H9 (cell line): ENCODE measurements around the gene LYRM7. TPM values are rescaled to one million over a fixed set of nuclear protein-coding genes. Genes with fewer than 3 reads are reported as not detected.

Experiments used
- DNase-seq: peaks from one replicate; pipeline ENCODE4 v3.0.0-alpha.2; 2017
- H2AFZ ChIP-seq: one replicate; pipeline ENCODE4 v1.6.1; 2013; ENCODE audit warnings: mild to moderate bottlenecking, low read length, control low read depth, moderate library complexity
- H2AK5ac ChIP-seq: 2 replicates; pipeline ENCODE4 v1.6.1; 2013; ENCODE audit warnings: low read length, control low read depth, mixed read lengths; ENCODE audit not compliant: insufficient read length
- H2BK120ac ChIP-seq: one replicate; pipeline ENCODE4 v1.6.1; 2013; ENCODE audit warnings: low read depth, mild to moderate bottlenecking, low read length, control low read depth, inconsistent platforms; ENCODE audit not compliant: poor library complexity, severe bottlenecking
- H2BK12ac ChIP-seq: 2 replicates; pipeline ENCODE4 v1.6.1; 2013; ENCODE audit warnings: low read length, control low read depth, mixed read lengths, low read depth; ENCODE audit not compliant: insufficient read length
- H2BK15ac ChIP-seq: 2 replicates; pipeline ENCODE4 v1.6.1; 2013; ENCODE audit warnings: low read depth, low read length, control low read depth
- H2BK20ac ChIP-seq: one replicate; pipeline ENCODE4 v1.6.1; 2013; ENCODE audit warnings: low read depth, mild to moderate bottlenecking, low read length, control low read depth, inconsistent platforms; ENCODE audit not compliant: poor library complexity, severe bottlenecking
- H2BK5ac ChIP-seq: 2 replicates; pipeline ENCODE4 v1.6.1; 2013; ENCODE audit warnings: low read length, control low read depth, mixed read lengths; ENCODE audit not compliant: insufficient read length
- H3K14ac ChIP-seq: 2 replicates; pipeline ENCODE4 v1.6.1; 2013; ENCODE audit warnings: low read length, control low read depth; ENCODE audit not compliant: insufficient read depth
- H3K18ac ChIP-seq: 2 replicates; pipeline ENCODE4 v1.6.1; 2013; ENCODE audit warnings: low read depth, mild to moderate bottlenecking, mixed read lengths, low read length, control low read depth; ENCODE audit not compliant: insufficient read length
- H3K23ac ChIP-seq: 2 replicates; pipeline ENCODE4 v1.6.1; 2013; ENCODE audit warnings: low read length, control low read depth, mixed read lengths, low read depth; ENCODE audit not compliant: insufficient read length
- H3K23me2 ChIP-seq: 2 replicates; pipeline ENCODE4 v1.6.1; 2013; ENCODE audit warnings: low read depth, mild to moderate bottlenecking, mixed read lengths, low read length, control low read depth; ENCODE audit not compliant: insufficient read length, poor library complexity, severe bottlenecking
- H3K27ac ChIP-seq: 2 replicates; pipeline ENCODE4 v1.5.1; 2013; ENCODE audit warnings: low read length, control low read depth, mixed read lengths, low read depth; ENCODE audit not compliant: insufficient read length
- H3K27me3 ChIP-seq: 2 replicates; pipeline ENCODE4 v1.6.1; 2013; ENCODE audit warnings: low read length, control low read depth, inconsistent platforms; ENCODE audit not compliant: insufficient read depth
- H3K4ac ChIP-seq: 2 replicates; pipeline ENCODE4 v1.6.1; 2013; ENCODE audit warnings: low read depth, mild to moderate bottlenecking, control low read depth, inconsistent platforms, low read length, moderate library complexity
- H3K4me1 ChIP-seq: 2 replicates; pipeline ENCODE4 v1.6.1; 2013; ENCODE audit warnings: low read length, control low read depth, inconsistent platforms; ENCODE audit not compliant: insufficient read depth
- H3K4me2 ChIP-seq: 2 replicates; pipeline ENCODE4 v1.6.1; 2013; ENCODE audit warnings: low read length, control low read depth, mixed read lengths; ENCODE audit not compliant: insufficient read length, insufficient read depth
- H3K56ac ChIP-seq: 2 replicates; pipeline ENCODE4 v1.6.1; 2013; ENCODE audit warnings: low read depth, mild to moderate bottlenecking, mixed read lengths, low read length, control low read depth; ENCODE audit not compliant: insufficient read length
- H3K79me1 ChIP-seq: 2 replicates; pipeline ENCODE4 v1.6.1; 2013; ENCODE audit warnings: low read depth, mild to moderate bottlenecking, moderate library complexity, low read length, control low read depth, inconsistent platforms; ENCODE audit not compliant: insufficient read depth, poor library complexity, severe bottlenecking
- H3K79me2 ChIP-seq: 2 replicates; pipeline ENCODE4 v1.6.1; 2013; ENCODE audit warnings: low read length, control low read depth, inconsistent platforms; ENCODE audit not compliant: insufficient read depth
- H3K9ac ChIP-seq: 2 replicates; pipeline ENCODE4 v1.6.1; 2013; ENCODE audit warnings: low read length, control low read depth, mixed read lengths; ENCODE audit not compliant: insufficient read length; ENCODE audit errors: extremely low read depth
- H3K9me3 ChIP-seq: one replicate; pipeline ENCODE4 v1.6.1; 2013; ENCODE audit warnings: low read depth, low read length, inconsistent platforms; ENCODE audit not compliant: control insufficient read depth
- H3T11ph ChIP-seq: one replicate; pipeline ENCODE4 v1.6.1; 2013; ENCODE audit warnings: mild to moderate bottlenecking, low read length, control low read depth, inconsistent platforms
- H4K20me1 ChIP-seq: one replicate; pipeline ENCODE4 v1.6.1; 2013; ENCODE audit not compliant: control insufficient read depth, insufficient read length, insufficient read depth
- H4K5ac ChIP-seq: 2 replicates; pipeline ENCODE4 v1.6.1; 2013; ENCODE audit warnings: low read depth, mild to moderate bottlenecking, mixed read lengths, low read length, control low read depth; ENCODE audit not compliant: insufficient read length
- H4K8ac ChIP-seq: replicated peaks from 2 replicates; pipeline ENCODE4 v1.6.1; 2013; ENCODE audit warnings: low read length, control low read depth, mixed read lengths, low read depth; ENCODE audit not compliant: insufficient read length
- H4K91ac ChIP-seq: 2 replicates; pipeline ENCODE4 v1.6.1; 2013; ENCODE audit warnings: low read depth, mild to moderate bottlenecking, moderate library complexity, mixed read lengths, low read length, control low read depth; ENCODE audit not compliant: insufficient read length
- H3K27ac Mint-ChIP-seq, 3 experiments: 2 replicates in 2 of 3; 3 replicates in 1 of 3; pipeline ENCODE4 v1.8.0; 2020 to 2021; ENCODE audit warnings: mixed read lengths in 3 of 3, mild to moderate bottlenecking in 1 of 3, moderate library complexity in 1 of 3
- H3K27me3 Mint-ChIP-seq: 2 replicates; pipeline ENCODE4 v1.8.0; 2021; ENCODE audit warnings: low read depth, mild to moderate bottlenecking, moderate library complexity, mixed read lengths
- H3K36me3 Mint-ChIP-seq, 3 experiments: 2 replicates in 2 of 3; 3 replicates in 1 of 3; pipeline ENCODE4 v1.8.0; 2020 to 2021; ENCODE audit warnings: low read depth in 3 of 3, mixed read lengths in 3 of 3; ENCODE audit not compliant: insufficient read depth in 1 of 3
- H3K4me1 Mint-ChIP-seq, 2 experiments: 2 replicates each; pipeline ENCODE4 v1.8.0; 2020; ENCODE audit warnings: mixed read lengths in 2 of 2
- H3K4me3 Mint-ChIP-seq, 2 experiments: 2 replicates in 1 of 2; 3 replicates in 1 of 2; pipeline ENCODE4 v1.8.0; 2020 to 2021; ENCODE audit warnings: mild to moderate bottlenecking in 2 of 2, mixed read lengths in 2 of 2, moderate library complexity in 1 of 2
- H3K9me3 Mint-ChIP-seq, 2 experiments: 2 replicates in 1 of 2; 3 replicates in 1 of 2; pipeline ENCODE4 v1.8.0; 2020; ENCODE audit warnings: mild to moderate bottlenecking in 2 of 2, mixed read lengths in 2 of 2, moderate library complexity in 1 of 2
- WGBS: extraction: QIAGEN DNeasy Blood & Tissue Kit; methylation state at CpG from one replicate; pipeline ENCODE4 v1.1.7; 2013; ENCODE audit warnings: missing lambda C conversion rate, low lambda C conversion rate, mixed read lengths; ENCODE audit not compliant: insufficient read length; ENCODE audit errors: extremely low coverage; 5-methylcytosine and 5-hydroxymethylcytosine counted together
- total RNA-seq: library from RNA; stranded (reverse); gene quantifications from 2 replicates; pipeline ENCODE4 v1.2.1, GENCODE V29; 2021
- TF ChIP-seq, protein P1 (sequence below): fragments of 200-600 bp; sonication (generic); conservative IDR thresholded peaks from 3 replicates; pipeline ENCODE4 v1.8.0; 2021; ENCODE audit warnings: antibody characterized with exemption, mild to moderate bottlenecking

LYRM7 gene
- total RNA-seq, 1 experiment from 2014 or later: 7.0 TPM

DNA sequence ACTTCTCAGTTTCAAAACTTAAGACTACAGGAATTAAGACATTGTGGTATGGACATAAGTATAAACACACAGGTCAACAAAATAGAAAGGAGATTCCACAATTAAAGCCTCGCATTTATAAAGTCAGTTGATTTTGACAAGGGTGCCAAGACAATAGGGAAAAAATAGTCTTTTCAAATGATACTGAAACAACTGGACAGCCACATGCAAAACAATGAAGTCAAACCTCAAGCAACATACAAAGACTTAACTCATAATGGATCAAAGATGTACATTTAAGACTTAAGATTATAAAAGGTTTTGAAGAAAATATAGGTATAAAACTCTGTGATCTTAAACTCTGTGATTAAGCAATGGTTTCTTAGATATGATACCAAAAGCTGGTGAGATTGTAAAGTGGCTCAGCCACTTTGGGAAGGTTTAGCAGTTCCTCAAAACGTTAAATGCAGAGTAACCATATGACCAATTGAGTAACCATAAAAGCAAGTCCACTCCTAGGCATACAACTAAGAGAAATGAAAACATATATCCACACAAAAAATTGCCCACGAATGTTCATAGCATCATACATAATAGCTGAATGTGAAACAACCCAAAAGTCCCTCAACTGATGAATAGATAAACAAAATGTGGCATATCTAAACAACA is 27.6 kb upstream of the LYRM7 start:
- WGBS: no CpG with 5 or more reads among the region's 3 CpGs
- no peaks in the 10 kb centered on the region; the same call in 1 of the 2 replicates for H3K27me3 Mint-ChIP-seq
- Histone ChIP-seq H2BK12ac (no peak overlapping the region), H4K8ac (no peak overlapping the region), H3K56ac (no peak overlapping the region), H4K20me1 (no peaks in the 10 kb centered on the region), H3K23me2 (no peaks in the 10 kb centered on the region), H2BK5ac (no peak overlapping the region), H3K79me2 (no peaks in the 10 kb centered on the region), H4K91ac (no peak overlapping the region), H3K9ac (no peak overlapping the region), H2BK120ac (no peak overlapping the region), H3K9me3 (no peaks in the 10 kb centered on the region), H3K4ac (no peak overlapping the region), H2BK20ac (no peak overlapping the region), H3K4me2 (no peak overlapping the region), H3K18ac (no peak overlapping the region), H3K27me3 (no peaks in the 10 kb centered on the region), H3K14ac (no peak overlapping the region), H3K79me1 (no peaks in the 10 kb centered on the region), H2AFZ (no peak overlapping the region), H3K4me1 (no peaks in the 10 kb centered on the region; the same call in 1 of the 2 replicates), H3T11ph (no peak overlapping the region), H4K5ac (no peak overlapping the region), H2BK15ac (no peak overlapping the region), H3K23ac (no peak overlapping the region), H2AK5ac (no peak overlapping the region), H3K27ac (no peak overlapping the region)
- peaks cover 0 to 9% (median 2%) of the 10 kb centered on the region in 3 experiments; a peak in 3 of 7 replicates for H3K36me3 Mint-ChIP-seq
- peaks cover 0 to 5% of the 10 kb centered on the region in 2 experiments; a peak in 1 of 4 replicates for H3K4me1 Mint-ChIP-seq
- no peak overlapping the region for H3K27ac Mint-ChIP-seq
- no peak overlapping the region for H3K4me3 Mint-ChIP-seq
- peaks cover 6 to 11% of the 10 kb centered on the region in 2 experiments; a peak in 4 of 5 replicates for H3K9me3 Mint-ChIP-seq
- TF ChIP-seq, protein P1, sequence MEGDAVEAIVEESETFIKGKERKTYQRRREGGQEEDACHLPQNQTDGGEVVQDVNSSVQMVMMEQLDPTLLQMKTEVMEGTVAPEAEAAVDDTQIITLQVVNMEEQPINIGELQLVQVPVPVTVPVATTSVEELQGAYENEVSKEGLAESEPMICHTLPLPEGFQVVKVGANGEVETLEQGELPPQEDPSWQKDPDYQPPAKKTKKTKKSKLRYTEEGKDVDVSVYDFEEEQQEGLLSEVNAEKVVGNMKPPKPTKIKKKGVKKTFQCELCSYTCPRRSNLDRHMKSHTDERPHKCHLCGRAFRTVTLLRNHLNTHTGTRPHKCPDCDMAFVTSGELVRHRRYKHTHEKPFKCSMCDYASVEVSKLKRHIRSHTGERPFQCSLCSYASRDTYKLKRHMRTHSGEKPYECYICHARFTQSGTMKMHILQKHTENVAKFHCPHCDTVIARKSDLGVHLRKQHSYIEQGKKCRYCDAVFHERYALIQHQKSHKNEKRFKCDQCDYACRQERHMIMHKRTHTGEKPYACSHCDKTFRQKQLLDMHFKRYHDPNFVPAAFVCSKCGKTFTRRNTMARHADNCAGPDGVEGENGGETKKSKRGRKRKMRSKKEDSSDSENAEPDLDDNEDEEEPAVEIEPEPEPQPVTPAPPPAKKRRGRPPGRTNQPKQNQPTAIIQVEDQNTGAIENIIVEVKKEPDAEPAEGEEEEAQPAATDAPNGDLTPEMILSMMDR: no peak
- no peak for DNase-seq
